AG04450 (cell line): ENCODE results near the gene TMEM95. TPM values are rescaled to one million over a fixed set of nuclear protein-coding genes. Genes with fewer than 3 reads are reported as not detected.
A peak's percentile ranks its signal among the peaks of the same experiment; 100 is the strongest.

Experiments used
- CTCF ChIA-PET: fragments of 300-600, 350-600 bp; formaldehyde crosslinking; extraction: SDS; loops from one replicate; lab custom pipeline; 2022; ENCODE audit warnings: antibody characterized with exemption, inconsistent platforms; lab: Charles Lee
- POLR2A ChIA-PET: fragments of 350-600 bp; formaldehyde crosslinking; extraction: SDS; loops from one replicate; lab custom pipeline; 2021; ENCODE audit warnings: antibody characterized with exemption, inconsistent platforms; lab: Yijun Ruan, JAX
- DNase-seq: peaks from one replicate; pipeline ENCODE4 v3.0.0-alpha.2; 2011; ENCODE audit warnings: low read depth, low spot score
- H3K27ac ChIP-seq: one replicate; pipeline ENCODE4 v1.5.1; 2012; ENCODE audit warnings: low read depth, low read length, control low read depth
- H3K27me3 ChIP-seq: one replicate; pipeline ENCODE4 v1.6.0; 2012; ENCODE audit warnings: low read length; ENCODE audit not compliant: control insufficient read depth, insufficient read depth
- H3K4me3 ChIP-seq: 2 replicates; pipeline ENCODE4 v1.5.1; 2011; ENCODE audit warnings: mild to moderate bottlenecking, low read depth, low read length, control low read depth
- H3K9me3 ChIP-seq: 2 replicates; pipeline ENCODE4 v1.5.1; 2012; ENCODE audit warnings: low read length; ENCODE audit not compliant: control insufficient read depth, insufficient read depth
- CTCF ChIP-seq: IDR thresholded peaks from 2 replicates; pipeline ENCODE4 v1.5.1; 2011; ENCODE audit warnings: low read depth, low read length, control low read depth, inconsistent platforms
- polyA plus RNA-seq: library from polyadenylated mRNA; depleted of rRNA; stranded (reverse); fragments of >200 nt; gene quantifications from 2 replicates; pipeline ENCODE4 v1.2.3, GENCODE V29; 2011

The TMEM95 gene
- polyA plus RNA-seq, 1 experiment: not detected

- CTCF ChIA-PET: interaction anchor here (0.8 to 2.1 kb wide), 2 partner anchors 11 to 34 kb away, joined by 3 to 8 read pairs; no protein-coding TSS in a partner anchor
- no peak for TF ChIP-seq CTCF
- no peak for DNase-seq
- Histone ChIP-seq H3K4me3 (peak overlapping the region; percentile 86), H3K9me3 (peaks cover 2% of the 10 kb centered on the region; the same call in 1 of the 2 replicates), H3K27me3 (no peaks in the 10 kb centered on the region), H3K27ac (peak overlapping the region; percentile 65)
- POLR2A ChIA-PET: interaction anchor here (1.6 to 3.6 kb wide), 2 partner anchors 16 to 33 kb away, joined by 5 to 17 read pairs; partner anchors contain the start of genes NEURL4 and SLC2A4
Measured at GRCh38 chr17:7313890-7314718, 40.9 kb upstream of the TMEM95 start.

DNA sequence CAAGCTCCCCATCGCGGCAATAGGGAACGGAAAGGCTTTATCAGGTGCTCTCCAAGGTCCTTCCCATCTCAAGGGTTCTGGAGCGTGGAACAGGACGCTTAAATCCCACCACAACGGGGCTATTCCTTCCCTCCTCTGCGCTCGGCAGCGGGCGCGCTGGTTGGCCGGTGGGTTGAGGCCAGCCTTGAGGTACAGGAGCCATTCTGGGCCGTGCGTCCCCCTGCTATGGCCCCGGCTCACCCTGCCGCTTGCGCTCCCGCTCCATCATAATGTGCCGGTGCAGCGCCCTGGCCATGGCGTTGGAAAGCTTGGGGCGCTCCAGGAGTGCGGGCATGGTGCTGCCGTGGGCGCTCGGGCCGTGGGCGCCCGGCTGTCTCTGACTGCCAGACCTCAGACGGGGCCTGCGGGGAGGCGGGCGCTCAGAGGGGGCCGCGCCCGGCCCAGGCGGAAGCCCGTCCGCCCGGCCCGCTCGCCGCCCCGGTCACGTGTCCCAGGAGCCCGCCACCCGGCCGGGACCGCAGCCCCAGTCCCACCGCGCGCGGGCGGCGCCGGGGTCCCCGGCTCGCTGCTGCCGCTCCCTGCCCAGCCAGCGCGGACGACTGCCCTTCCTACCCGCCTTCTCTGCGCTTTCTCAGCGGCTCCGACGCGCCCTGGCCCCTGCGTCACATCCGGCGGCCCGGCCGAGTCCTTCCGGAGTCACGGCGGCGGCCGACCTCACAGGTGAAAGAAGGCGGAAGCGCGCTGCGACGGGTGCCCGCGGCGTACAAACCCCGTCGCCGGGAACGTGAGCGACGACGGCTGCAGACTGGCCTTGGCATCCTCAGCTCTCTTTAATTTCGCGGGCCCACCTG is 40.0 kb upstream of the TMEM95 start, which contains the start of gene GPS2:
GPS2 (minus strand) TSS at position 642 of the 851 bp plus-strand sequence; CDS start at position 334, 308 bp downstream.
- CTCF ChIA-PET: interaction anchor here (0.9 to 2.1 kb wide), 3 partner anchors 8 to 18 kb away, joined by 3 to 8 read pairs (median 3); no protein-coding TSS in a partner anchor

GRCh38 chr17:7315570-7316235 is 39.3 kb upstream of the TMEM95 start:
- peaks cover 2% of the 10 kb centered on the region; the same call in 1 of the 2 replicates for H3K9me3 ChIP-seq
- H3K27me3 ChIP-seq: no peaks in the 10 kb centered on the region
- H3K4me3 ChIP-seq: peak overlapping the region; percentile 86
- ChIA-PET POLR2A (interaction anchor here (3.6 kb wide), 1 partner anchor 14 kb away, joined by 17 read pairs; the partner anchor contains the start of gene NEURL4), CTCF (interaction anchor here (0.9 to 1.2 kb wide), 2 partner anchors 8 to 19 kb away, joined by 3 read pairs; no protein-coding TSS in a partner anchor)
- TF ChIP-seq CTCF: no peak
- DNase-seq: no peak
- H3K27ac ChIP-seq: peak overlapping the region; percentile 53

More for the DNA sequence above, 40.0 kb upstream of the TMEM95 start, which contains the start of gene GPS2:
- DNase-seq: no peak
- TF ChIP-seq CTCF: no peak
- POLR2A ChIA-PET: interaction anchor here (3.6 kb wide), 1 partner anchor 15 kb away, joined by 17 read pairs; the partner anchor contains the start of gene NEURL4
- Histone ChIP-seq H3K9me3 (peaks cover 2% of the 10 kb centered on the region; the same call in 1 of the 2 replicates), H3K27me3 (no peaks in the 10 kb centered on the region), H3K27ac (peak within 1 kb of the TSS; percentile 65), H3K4me3 (peak within 1 kb of the TSS; percentile 86)

DNA sequence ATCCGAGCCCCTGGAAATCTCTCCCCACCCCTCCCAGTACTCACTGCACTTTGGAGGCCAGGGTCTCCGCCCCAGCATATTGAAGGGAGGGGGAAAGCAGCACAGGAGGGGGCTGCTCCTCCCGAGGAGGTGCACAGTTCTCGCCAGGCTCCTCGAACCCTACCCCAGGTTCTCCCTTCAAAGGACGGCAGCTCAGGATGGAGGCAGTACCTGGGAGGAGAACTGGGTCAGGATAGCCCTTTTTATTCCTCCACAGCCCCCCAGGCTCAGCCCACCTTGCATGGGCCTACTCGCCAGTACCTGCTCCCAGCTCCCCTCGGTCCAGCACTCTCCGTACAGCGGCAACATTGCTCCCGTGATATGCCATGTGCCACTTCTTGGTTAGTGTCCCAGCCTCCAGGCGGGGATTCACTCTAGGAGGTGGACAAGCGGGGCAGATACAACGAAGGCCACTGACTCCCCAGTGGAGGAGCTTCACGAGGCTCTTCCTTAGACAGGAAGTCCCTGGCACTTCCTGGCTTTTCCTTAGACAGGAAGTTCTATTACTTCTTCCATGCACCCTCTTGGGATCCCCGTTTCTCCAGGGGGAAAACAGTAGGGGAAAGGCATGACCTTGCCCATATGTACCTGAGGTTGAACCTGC is 37.7 kb upstream of the TMEM95 start:
- TF ChIP-seq CTCF: no peak
- Histone ChIP-seq H3K9me3 (peaks cover 2% of the 10 kb centered on the region; the same call in 1 of the 2 replicates), H3K4me3 (no peak overlapping the region), H3K27me3 (no peaks in the 10 kb centered on the region), H3K27ac (no peak overlapping the region)
- DNase-seq: no peak
- ChIA-PET POLR2A (no interaction called here), CTCF (interaction anchor here (1.3 kb wide), 1 partner anchor 272 kb away, joined by 3 read pairs; no protein-coding TSS in a partner anchor)
